Hepatocyte (in vitro differentiated cells): ENCODE measurements around the gene SPATA31C2. TPM values are rescaled to one million over a fixed set of nuclear protein-coding genes. Genes with fewer than 3 reads are reported as not detected.

Experiments used
- DNase-seq: peaks from one replicate; pipeline ENCODE4 v3.0.0-alpha.2; 2016; ENCODE audit warnings: low spot score
- H2AFZ ChIP-seq: fragments of 200-600 bp; sonication (generic); 2 replicates; pipeline ENCODE4 v1.6.0; 2016; ENCODE audit warnings: antibody characterized with exemption, mild to moderate bottlenecking
- H3K27ac ChIP-seq: fragments of 200-600 bp; sonication (generic); 2 replicates; pipeline ENCODE4 v1.5.1; 2016; ENCODE audit warnings: mild to moderate bottlenecking
- H3K27me3 ChIP-seq: fragments of 200-600 bp; sonication (generic); 2 replicates; pipeline ENCODE4 v1.6.1; 2016
- H3K36me3 ChIP-seq: fragments of 200-600 bp; sonication (generic); replicated peaks from 2 replicates; pipeline ENCODE4 v1.5.1; 2016; ENCODE audit warnings: low read depth; ENCODE audit not compliant: insufficient read depth
- H3K4me1 ChIP-seq: fragments of 200-600 bp; sonication (generic); 2 replicates; pipeline ENCODE4 v1.5.1; 2016; ENCODE audit warnings: mild to moderate bottlenecking, moderate library complexity; ENCODE audit not compliant: insufficient read depth
- H3K4me2 ChIP-seq: fragments of 200-600 bp; sonication (generic); 2 replicates; pipeline ENCODE4 v1.6.0; 2016
- H3K4me3 ChIP-seq: fragments of 200-600 bp; sonication (generic); 2 replicates; pipeline ENCODE4 v1.5.1; 2016; ENCODE audit warnings: mild to moderate bottlenecking
- H3K79me2 ChIP-seq: fragments of 200-600 bp; sonication (generic); 2 replicates; pipeline ENCODE4 v1.6.0; 2017; ENCODE audit warnings: mild to moderate bottlenecking
- H3K9me2 ChIP-seq: fragments of 200-600 bp; sonication (generic); replicated peaks from 2 replicates; pipeline ENCODE4 v1.6.0; 2017; ENCODE audit warnings: mild to moderate bottlenecking; ENCODE audit not compliant: insufficient read depth
- H3K9me3 ChIP-seq: fragments of 200-600 bp; sonication (generic); 2 replicates; pipeline ENCODE4 v1.5.1; 2016; ENCODE audit warnings: low read depth, mild to moderate bottlenecking
- H4K20me1 ChIP-seq: fragments of 200-600 bp; sonication (generic); 2 replicates; pipeline ENCODE4 v1.6.0; 2016; ENCODE audit warnings: mild to moderate bottlenecking; ENCODE audit not compliant: insufficient read depth, poor library complexity, severe bottlenecking
- CTCF ChIP-seq: fragments of 200-600 bp; sonication (generic); IDR thresholded peaks from 2 replicates; pipeline ENCODE4 v1.5.1; 2016; ENCODE audit warnings: antibody characterized with exemption, mild to moderate bottlenecking; ENCODE audit not compliant: poor library complexity
- EZH2 ChIP-seq: fragments of 200-600 bp; sonication (generic); IDR thresholded peaks from 2 replicates; pipeline ENCODE4 v1.6.1; 2016; ENCODE audit warnings: antibody characterized with exemption, mild to moderate bottlenecking, borderline replicate concordance
- EZH2phosphoT487 ChIP-seq: fragments of 200-600 bp; sonication (generic); IDR thresholded peaks from one replicate; pipeline ENCODE4 v1.6.1; 2018; ENCODE audit warnings: antibody characterized with exemption, mild to moderate bottlenecking, low read depth, moderate library complexity; ENCODE audit not compliant: unreplicated experiment, severe bottlenecking
- WGBS: methylation state at CpG from one replicate; pipeline ENCODE4 v1.1.6; 2016; ENCODE audit warnings: low lambda C conversion rate; ENCODE audit errors: missing lambda C conversion rate; 5-methylcytosine and 5-hydroxymethylcytosine counted together
- polyA plus RNA-seq: library from polyadenylated mRNA; unstranded; fragments of >200 nt; fragmentation: Nextera tagmentation; extraction: Ambion mirVana; gene quantifications from 2 replicates; pipeline ENCODE4 v1.2.1, GENCODE V29; 2016
- total RNA-seq: library from RNA; depleted of rRNA; stranded (reverse); fragments of >200 nt; gene quantifications from 2 replicates; pipeline ENCODE4 v1.2.3, GENCODE V29; 2014

The SPATA31C2 gene
- total and polyA plus RNA-seq, 2 experiments from 2014 or later = not detected

GRCh38 chr9:88178641-88179040 is 40.4 kb upstream of the SPATA31C2 start:
- no peak overlapping the region for H3K27ac ChIP-seq
- H2AFZ ChIP-seq = no peak overlapping the region
- H3K9me3 ChIP-seq = no peaks in the 10 kb centered on the region
- H3K36me3 ChIP-seq = no peaks in the 10 kb centered on the region
- TF ChIP-seq CTCF (no peak), EZH2 (no peak), EZH2phosphoT487 (no peak)
- H3K9me2 ChIP-seq = no peaks in the 10 kb centered on the region
- H3K4me2 ChIP-seq = no peak overlapping the region
- no peaks in the 10 kb centered on the region for H4K20me1 ChIP-seq
- H3K79me2 ChIP-seq = no peaks in the 10 kb centered on the region
- WGBS = 91% methylated on average over 6 of the region's 6 CpGs
- H3K4me3 ChIP-seq = no peak overlapping the region
- no peaks in the 10 kb centered on the region for H3K4me1 ChIP-seq
- no peaks in the 10 kb centered on the region for H3K27me3 ChIP-seq
- no peak for DNase-seq

DNA sequence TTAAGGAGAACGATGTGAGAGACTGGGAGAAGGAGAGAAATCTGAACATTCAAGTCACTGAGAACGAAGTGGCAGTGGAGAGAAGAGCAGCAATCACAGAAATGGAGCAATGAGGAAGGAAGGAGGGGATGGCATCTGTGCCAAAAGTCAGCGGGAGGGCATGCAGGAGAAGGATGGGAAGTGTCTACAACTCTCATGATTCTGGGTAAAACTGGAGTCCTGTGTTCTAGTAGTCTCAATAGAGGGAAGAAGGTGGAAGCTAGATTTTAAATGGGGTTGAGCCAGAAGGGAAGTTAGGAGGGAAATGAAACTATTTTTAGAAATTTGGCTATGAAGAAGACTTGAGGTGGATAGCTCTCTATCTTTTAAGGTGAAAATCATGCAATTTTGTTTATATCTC is 39.1 kb upstream of the SPATA31C2 start:
- Histone ChIP-seq H3K79me2 (no peaks in the 10 kb centered on the region), H3K36me3 (no peaks in the 10 kb centered on the region), H4K20me1 (no peaks in the 10 kb centered on the region), H3K27me3 (no peaks in the 10 kb centered on the region), H3K27ac (no peak overlapping the region), H3K9me3 (no peaks in the 10 kb centered on the region), H3K9me2 (no peaks in the 10 kb centered on the region), H2AFZ (no peak overlapping the region), H3K4me3 (no peak overlapping the region), H3K4me1 (no peaks in the 10 kb centered on the region), H3K4me2 (no peak overlapping the region)
- TF ChIP-seq CTCF = no peak
- TF ChIP-seq EZH2 = no peak
- no peak for TF ChIP-seq EZH2phosphoT487
- 96% methylated on average over 3 of the region's 3 CpGs for WGBS
- DNase-seq = no peak

DNA sequence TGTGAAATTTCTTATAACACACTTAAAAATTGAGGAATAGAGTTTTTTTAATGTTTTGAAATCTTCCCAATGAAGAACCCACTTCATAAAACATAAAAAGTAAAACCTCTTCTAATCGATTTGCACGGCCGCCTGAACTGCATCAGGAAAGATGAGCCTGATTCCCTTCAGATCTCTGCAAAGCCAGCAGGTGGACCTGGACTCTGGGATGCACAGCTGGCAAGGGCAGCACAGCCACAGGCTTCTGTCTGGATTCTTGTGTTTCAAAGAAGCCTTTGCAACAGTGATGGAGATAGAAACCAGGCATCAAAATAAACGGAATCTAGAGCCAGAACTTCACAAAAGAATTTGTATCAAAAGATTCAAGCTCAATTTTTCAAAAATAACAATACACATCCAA is 36.0 kb upstream of the SPATA31C2 start:
- Histone ChIP-seq H3K4me1 (no peaks in the 10 kb centered on the region), H3K4me2 (no peak overlapping the region), H3K4me3 (no peak overlapping the region), H3K36me3 (no peaks in the 10 kb centered on the region), H3K27me3 (no peaks in the 10 kb centered on the region), H2AFZ (no peak overlapping the region), H3K79me2 (no peaks in the 10 kb centered on the region), H4K20me1 (no peaks in the 10 kb centered on the region), H3K9me2 (no peaks in the 10 kb centered on the region), H3K9me3 (no peaks in the 10 kb centered on the region), H3K27ac (no peak overlapping the region)
- 65% methylated on average over 4 of the region's 4 CpGs for WGBS
- DNase-seq = peak; percentile 34
- TF ChIP-seq EZH2phosphoT487 (no peak), EZH2 (no peak), CTCF (no peak)

DNA sequence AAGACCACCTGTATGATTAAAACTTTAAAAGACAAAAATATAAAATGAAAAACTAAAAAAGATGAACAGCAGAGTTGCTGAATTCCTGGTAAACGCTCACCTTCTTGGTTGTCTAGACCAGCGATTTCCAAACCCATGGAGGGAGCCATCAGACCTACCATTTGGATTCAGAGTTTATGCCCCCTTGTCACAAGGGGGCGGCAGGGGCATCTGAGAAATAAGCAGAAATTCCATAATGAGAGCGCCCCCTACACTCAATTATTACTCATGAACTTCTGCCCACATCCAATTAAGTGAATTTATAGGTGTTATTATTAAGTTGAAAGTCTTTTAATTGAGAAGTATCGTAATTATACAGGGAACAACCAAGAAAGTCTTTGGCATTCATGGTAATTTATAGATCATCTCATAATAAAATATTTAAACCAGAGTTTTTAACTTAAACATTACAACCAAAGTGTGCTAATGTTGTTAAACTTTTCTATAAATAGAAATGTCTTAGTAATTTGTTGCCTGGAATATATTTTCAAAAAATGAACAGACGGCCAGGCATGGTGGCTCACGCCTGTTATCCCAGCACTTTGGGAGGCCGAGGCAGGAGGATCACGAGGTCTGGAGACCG is 35.2 kb upstream of the SPATA31C2 start:
- Histone ChIP-seq H3K4me3 (no peak overlapping the region), H3K79me2 (no peaks in the 10 kb centered on the region), H4K20me1 (no peaks in the 10 kb centered on the region), H3K9me3 (no peaks in the 10 kb centered on the region), H3K27me3 (no peaks in the 10 kb centered on the region), H3K36me3 (no peaks in the 10 kb centered on the region), H2AFZ (no peak overlapping the region), H3K4me1 (no peaks in the 10 kb centered on the region), H3K27ac (no peak overlapping the region), H3K4me2 (no peak overlapping the region), H3K9me2 (no peaks in the 10 kb centered on the region)
- peak; percentile 70 for DNase-seq
- 78% methylated on average over 10 of the region's 10 CpGs for WGBS
- TF ChIP-seq CTCF (peak; percentile 52), EZH2 (no peak), EZH2phosphoT487 (no peak)
